Lower leg skin (tissue), 4 donors: ENCODE measurements around the gene SYCE1. TPM values are rescaled to one million over a fixed set of nuclear protein-coding genes. Genes with fewer than 3 reads are reported as not detected.
A peak's percentile ranks its signal among the peaks of the same experiment; 100 is the strongest.

Source experiments
- DNase-seq, 2 donors: peaks; one replicate each; pipeline ENCODE4 v3.0.0-alpha.2; 2019; ENCODE audit warnings: low spot score in 2 of 2
- H3K4me3 ChIP-seq: fragments of 200-600 bp; sonication (generic); 2 replicates; pipeline ENCODE4 v1.5.1; 2017; ENCODE audit warnings: mild to moderate bottlenecking, low read depth; ENCODE audit not compliant: poor library complexity, severe bottlenecking
- CTCF ChIP-seq, 3 donors: fragments of 450-650 bp; IDR thresholded peaks; one replicate each; pipeline ENCODE4 v1.5.1; 2016; ENCODE audit warnings: antibody characterized with exemption in 3 of 3, mild to moderate bottlenecking in 3 of 3, moderate library complexity in 2 of 3
- POLR2A ChIP-seq, 2 donors: fragments of 450-650 bp; IDR thresholded peaks; one replicate each; pipeline ENCODE4 v1.6.1; 2016 to 2017; ENCODE audit warnings: antibody characterized with exemption in 2 of 2, mild to moderate bottlenecking in 1 of 2, moderate library complexity in 1 of 2
- WGBS, 2 donors: methylation state at CpG; one replicate each; pipeline ENCODE4 v1.1.5; 2018; 5-methylcytosine and 5-hydroxymethylcytosine counted together
- intact Hi-C: fragments of 100-400 bp; cut with DNase I; formaldehyde crosslinking; loops from one replicate; pipeline ENCODE4 v1.15.0; 2023; ENCODE audit warnings: low total_unique reads
- total RNA-seq, 4 donors: library from RNA; depleted of rRNA; stranded (reverse); fragments of >200 nt; gene quantifications; one replicate each; pipeline ENCODE4 v1.1.0, GENCODE V29; 2016

Gene SYCE1
- total RNA-seq, 4 donors from 2014 or later = 3.5 TPM; not detected in 3

- 91 to 100% methylated on average over 2 to 20 of the region's 22 CpGs for WGBS, 2 donors
- TF ChIP-seq POLR2A (IDR thresholded peaks at IDR 0.05) (no peak), CTCF (IDR thresholded peaks at IDR 0.05) (no peak)
- H3K4me3 ChIP-seq = no peak overlapping the region
- peak in 1 of 2 donors; percentile 57 for DNase-seq
- intact Hi-C loops = no loop called here
These were observed 2.9 kb upstream of the SYCE1 start for GRCh38 chr10:133568287-133568614.

GRCh38 chr10:133567609-133568286 is 2.4 kb upstream of the SYCE1 start:
- 90 to 91% methylated on average over 16 to 28 of the region's 29 CpGs for WGBS, 2 donors
- TF ChIP-seq POLR2A (IDR thresholded peaks at IDR 0.05) (no peak), CTCF (IDR thresholded peaks at IDR 0.05) (no peak)
- H3K4me3 ChIP-seq = no peak overlapping the region
- intact Hi-C loops = no loop called here
- DNase-seq = peak in 1 of 2 donors; percentile 84

GRCh38 chr10:133567119-133567518 is 1.7 kb upstream of the SYCE1 start:
- intact Hi-C loops = no loop called here
- DNase-seq = peak in 1 of 2 donors; percentile 54
- H3K4me3 ChIP-seq = no peak overlapping the region
- TF ChIP-seq POLR2A (IDR thresholded peaks at IDR 0.05) (no peak), CTCF (IDR thresholded peaks at IDR 0.05) (no peak)
- WGBS, 2 donors = 75 to 90% methylated on average over 5 of the region's 5 CpGs

GRCh38 chr10:133564816-133565215 is 567 bp downstream of the SYCE1 start:
- no peak for TF ChIP-seq CTCF (IDR thresholded peaks at IDR 0.05)
- no peak for DNase-seq
- 87 to 88% methylated on average over 12 of the region's 12 CpGs for WGBS, 2 donors
- no peak overlapping the region for H3K4me3 ChIP-seq
- intact Hi-C loops = no loop called here

GRCh38 chr10:133559216-133559615 is 6.2 kb downstream of the SYCE1 start:
- H3K4me3 ChIP-seq = no peak overlapping the region
- 74 to 90% methylated on average over 10 to 11 of the region's 11 CpGs for WGBS, 2 donors
- no peak for TF ChIP-seq CTCF (IDR thresholded peaks at IDR 0.05)
- TF ChIP-seq POLR2A (IDR thresholded peaks at IDR 0.05) = no peak
- intact Hi-C loops = no loop called here
- no peak for DNase-seq

GRCh38 chr10:133557381-133557780 is 8.0 kb downstream of the SYCE1 start:
- WGBS, 2 donors = 50 to 56% methylated on average over 3 of the region's 3 CpGs
- H3K4me3 ChIP-seq = no peak overlapping the region
- DNase-seq = no peak
- TF ChIP-seq POLR2A (IDR thresholded peaks at IDR 0.05) (no peak), CTCF (IDR thresholded peaks at IDR 0.05) (no peak)
- intact Hi-C loops = no loop called here
